Endodermal cell (in vitro differentiated cells): Measurements from ENCODE around the gene AIG1. TPM values are rescaled to one million over a fixed set of nuclear protein-coding genes. Genes with fewer than 3 reads are reported as not detected.

Experiments
- DNase-seq: peaks from one replicate; pipeline ENCODE4 v3.0.0-alpha.2; 2017
- H3K27ac ChIP-seq: 2 replicates; pipeline ENCODE4 v1.5.1; 2013; ENCODE audit warnings: mild to moderate bottlenecking, low read depth, low read length, moderate library complexity
- H3K27me3 ChIP-seq: 2 replicates; pipeline ENCODE4 v1.6.1; 2013; ENCODE audit warnings: mild to moderate bottlenecking, low read length, moderate library complexity; ENCODE audit not compliant: insufficient read depth, control insufficient read depth, poor library complexity, severe bottlenecking
- H3K36me3 ChIP-seq: 2 replicates; pipeline ENCODE4 v1.7.0; 2013; ENCODE audit warnings: mild to moderate bottlenecking, low read length, moderate library complexity; ENCODE audit not compliant: control insufficient read depth, insufficient read depth
- H3K4me1 ChIP-seq: one replicate; pipeline ENCODE4 v1.7.0; 2013; ENCODE audit warnings: low read length; ENCODE audit not compliant: control insufficient read depth, insufficient read depth
- H3K4me3 ChIP-seq: 2 replicates; pipeline ENCODE4 v1.5.1; 2013; ENCODE audit warnings: mild to moderate bottlenecking, low read length, moderate library complexity
- H3K9ac ChIP-seq: 2 replicates; pipeline ENCODE4 v1.6.1; 2013; ENCODE audit warnings: mild to moderate bottlenecking, low read length, moderate library complexity; ENCODE audit not compliant: poor library complexity, severe bottlenecking; ENCODE audit errors: extremely low read depth
- H3K9me3 ChIP-seq: 2 replicates; pipeline ENCODE4 v1.6.1; 2013; ENCODE audit warnings: mild to moderate bottlenecking, low read length, moderate library complexity; ENCODE audit not compliant: control insufficient read depth
- H3K27ac Mint-ChIP-seq: 2 replicates; pipeline ENCODE4 v1.8.0; 2020; ENCODE audit warnings: mixed read lengths
- H3K27me3 Mint-ChIP-seq: 2 replicates; pipeline ENCODE4 v1.8.0; 2021; ENCODE audit warnings: mild to moderate bottlenecking, mixed read lengths; ENCODE audit not compliant: insufficient read depth
- H3K36me3 Mint-ChIP-seq: 2 replicates; pipeline ENCODE4 v1.8.0; 2020; ENCODE audit warnings: low read depth, mixed read lengths
- H3K4me1 Mint-ChIP-seq: 2 replicates; pipeline ENCODE4 v1.8.0; 2020; ENCODE audit warnings: mixed read lengths
- H3K4me3 Mint-ChIP-seq: 2 replicates; pipeline ENCODE4 v1.8.0; 2020; ENCODE audit warnings: mild to moderate bottlenecking, moderate library complexity, mixed read lengths
- H3K9me3 Mint-ChIP-seq: 2 replicates; pipeline ENCODE4 v1.8.0; 2020; ENCODE audit warnings: mild to moderate bottlenecking, mixed read lengths
- CTCF ChIP-seq: fragments of 200-600 bp; sonication (generic); conservative IDR thresholded peaks from 2 replicates; pipeline ENCODE4 v1.5.0; 2021; ENCODE audit warnings: antibody characterized with exemption, mild to moderate bottlenecking
- WGBS, 2 experiments: methylation state at CpG; one replicate each; pipeline versions ENCODE4 v1.1.5 to v1.1.7; 2013; ENCODE audit warnings: missing lambda C conversion rate in 2 of 2, mixed read lengths in 1 of 2; ENCODE audit not compliant: insufficient coverage in 1 of 2, insufficient read length in 1 of 2; 5-methylcytosine and 5-hydroxymethylcytosine counted together
- total RNA-seq, 2 donors: library from RNA; stranded (reverse); fragmentation: NEBNext Ultra II Directional in 1 of 2; extraction: Animal tissue kit (Norgen Biotek cat#: 25700) in 1 of 2; gene quantifications; 2 replicates in 1 of 2; 3 replicates in 1 of 2; pipeline ENCODE4 v1.2.1, GENCODE V29; 2021

AIG1 gene
- total RNA-seq, 2 donors from 2014 or later, result 23.0 to 25.2 TPM

DNA sequence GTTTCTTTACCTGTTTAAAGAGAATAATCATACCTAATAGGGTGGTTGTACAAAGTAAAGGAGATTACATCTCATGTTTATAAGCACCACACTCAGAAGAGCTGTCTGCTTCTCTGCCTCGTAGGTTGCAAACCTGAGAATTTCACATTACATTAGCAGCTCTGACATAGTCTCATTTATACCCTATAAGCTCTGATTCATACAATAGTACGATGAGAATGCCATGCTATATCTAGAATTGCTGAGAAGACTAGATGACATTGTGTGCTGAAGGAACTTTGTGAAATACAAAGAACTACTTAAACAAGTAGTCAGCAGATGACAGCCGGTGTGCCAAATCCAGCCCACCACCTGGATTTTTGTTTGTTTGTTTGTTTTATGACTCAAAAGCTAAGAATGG, 268.6 kb downstream of the AIG1 start:
- Histone ChIP-seq H3K27me3 (no peaks in the 10 kb centered on the region), H3K4me3 (peak overlapping the region; percentile 30), H3K27ac (no peak overlapping the region), H3K36me3 (no peaks in the 10 kb centered on the region), H3K9me3 (no peaks in the 10 kb centered on the region), H3K4me1 (no peaks in the 10 kb centered on the region), H3K9ac (no peak overlapping the region)
- Mint-ChIP-seq H3K27ac (no peak overlapping the region), H3K4me1 (no peaks in the 10 kb centered on the region), H3K27me3 (no peaks in the 10 kb centered on the region), H3K4me3 (no peak overlapping the region), H3K36me3 (no peaks in the 10 kb centered on the region), H3K9me3 (no peaks in the 10 kb centered on the region)
- 92% methylated on average over 3 of the region's 3 CpGs; no CpG with 5 or more reads in 1 of the 2 experiments for WGBS, 2 experiments
- no peak for TF ChIP-seq CTCF
- DNase-seq, result no peak

- H3K36me3 Mint-ChIP-seq, result no peaks in the 10 kb centered on the region
- no peak for TF ChIP-seq CTCF
- no peak for DNase-seq
- Histone ChIP-seq H3K27me3 (no peaks in the 10 kb centered on the region), H3K9me3 (no peaks in the 10 kb centered on the region), H3K27ac (no peak overlapping the region), H3K4me1 (no peaks in the 10 kb centered on the region), H3K4me3 (no peak overlapping the region), H3K36me3 (no peaks in the 10 kb centered on the region), H3K9ac (no peak overlapping the region)
- H3K4me3 Mint-ChIP-seq, result no peak overlapping the region
- H3K27me3 Mint-ChIP-seq, result no peaks in the 10 kb centered on the region
- H3K4me1 Mint-ChIP-seq, result no peaks in the 10 kb centered on the region
- WGBS, 2 experiments, result 97% methylated on average over 2 of the region's 2 CpGs; no CpG with 5 or more reads in 1 of the 2 experiments
- no peaks in the 10 kb centered on the region for H3K9me3 Mint-ChIP-seq
- no peak overlapping the region for H3K27ac Mint-ChIP-seq
These were observed 270.7 kb downstream of the AIG1 start for GRCh38 chr6:143331362-143331761.

- H3K27ac ChIP-seq, result no peak overlapping the region
- WGBS, 2 experiments, result 100% methylated on average over 1 of the region's 1 CpG
- Mint-ChIP-seq H3K27ac (no peak overlapping the region), H3K36me3 (no peaks in the 10 kb centered on the region), H3K27me3 (no peaks in the 10 kb centered on the region), H3K4me3 (no peak overlapping the region), H3K4me1 (no peaks in the 10 kb centered on the region), H3K9me3 (no peaks in the 10 kb centered on the region)
- no peaks in the 10 kb centered on the region for H3K4me1 ChIP-seq
- H3K9me3 ChIP-seq, result no peaks in the 10 kb centered on the region
- no peaks in the 10 kb centered on the region for H3K36me3 ChIP-seq
- H3K9ac ChIP-seq, result no peak overlapping the region
- no peak for DNase-seq
- H3K4me3 ChIP-seq, result no peak overlapping the region
- no peak for TF ChIP-seq CTCF
- H3K27me3 ChIP-seq, result no peaks in the 10 kb centered on the region
These were observed 271.6 kb downstream of the AIG1 start for GRCh38 chr6:143332153-143332845.
